RWPE1 (cell line): ENCODE results near the gene NCAPD3.
"Not testable (repeated sequence)": the region's sequence is repeated elsewhere in the genome, so short reads cannot be mapped to it uniquely, and the experiment has no call there.

Experiments used
- CTCF ChIA-PET: fragments of 350-600 bp; sonication (Branson Sonifier 250); formaldehyde crosslinking; extraction: SDS; loops from one replicate; lab custom pipeline; 2021; lab: Yijun Ruan, JAX
- POLR2A ChIA-PET: fragments of 400-600 bp; formaldehyde crosslinking; extraction: SDS; loops from one replicate; lab custom pipeline; 2020; ENCODE audit warnings: antibody characterized with exemption; ENCODE audit not compliant: low non-redundant PET; lab: Yijun Ruan, JAX
- DNase-seq: peaks from one replicate; pipeline ENCODE4 v3.0.0; 2012; ENCODE audit warnings: low spot score
- H3K27ac ChIP-seq: fragments of 450-650 bp; 2 replicates; pipeline ENCODE4 v1.5.1; 2017
- CTCF ChIP-seq: fragments of 450-650 bp; conservative IDR thresholded peaks from 2 replicates; pipeline ENCODE4 v1.5.1; 2017; ENCODE audit warnings: low read depth, mild to moderate bottlenecking

NCAPD3 gene

GRCh38 chr11:134118006-134118405 lies 105.8 kb downstream of the NCAPD3 start:
- DNase-seq: no peak
- POLR2A ChIA-PET: no interaction called here
- TF ChIP-seq CTCF: no peak
- H3K27ac ChIP-seq: no peak overlapping the region
- CTCF ChIA-PET: interaction anchor here (1.0 kb wide), 1 partner anchor 190 kb away, joined by 4 read pairs; no protein-coding TSS in a partner anchor

GRCh38 chr11:134116210-134116609 lies 107.6 kb downstream of the NCAPD3 start:
- ChIA-PET CTCF (interaction anchor here (0.6 kb wide), 1 partner anchor 634 kb away, joined by 5 read pairs; no protein-coding TSS in a partner anchor), POLR2A (no interaction called here)
- H3K27ac ChIP-seq: no peak overlapping the region
- no peak for DNase-seq
- no peak for TF ChIP-seq CTCF

- POLR2A ChIA-PET, DNase-seq, CTCF ChIA-PET, H3K27ac ChIP-seq: not testable (repeated sequence)
Observed at GRCh38 chr11:134113787-134114186, 110.0 kb downstream of the NCAPD3 start.

- CTCF ChIA-PET: no interaction called here
- POLR2A ChIA-PET: interaction anchor here (0.5 kb wide), 1 partner anchor 13 kb away, joined by 3 read pairs; no protein-coding TSS in a partner anchor
Observed at GRCh38 chr11:134110252-134110815, 113.4 kb downstream of the NCAPD3 start.

More at GRCh38 chr11:134110252-134110815, 113.4 kb downstream of the NCAPD3 start:
- no peak for TF ChIP-seq CTCF
- DNase-seq: no peak
- H3K27ac ChIP-seq: no peak overlapping the region
